Ishikawa (cell line): Measurements from ENCODE around the gene AKR1B15.

Experiments
- CEBPB ChIP-seq: IDR thresholded peaks from 2 replicates; pipeline ENCODE4 v1.6.1; 2012
- EGR1 ChIP-seq: IDR thresholded peaks from 2 replicates; pipeline ENCODE4 v1.6.1; 2012
- EP300 ChIP-seq: IDR thresholded peaks from 2 replicates; pipeline ENCODE4 v1.6.1; 2012; ENCODE audit warnings: borderline replicate concordance
- MAX ChIP-seq: IDR thresholded peaks from 2 replicates; pipeline ENCODE4 v1.6.1; 2012
- TAF1 ChIP-seq: IDR thresholded peaks from 2 replicates; pipeline ENCODE4 v1.6.1; 2012; ENCODE audit warnings: low read depth, mild to moderate bottlenecking
- TEAD4 ChIP-seq: IDR thresholded peaks from 2 replicates; pipeline ENCODE4 v1.6.1; 2012
- YY1 ChIP-seq: IDR thresholded peaks from 2 replicates; pipeline ENCODE4 v1.6.1; 2012; ENCODE audit warnings: low read depth

GRCh38 chr7:134558370-134558769 is 9.5 kb downstream of the AKR1B15 start:
- TF ChIP-seq YY1 (no peak), CEBPB (no peak), TAF1 (no peak), TEAD4 (no peak), EP300 (no peak), MAX (no peak), EGR1 (no peak)
